H9 (cell line): ENCODE results near the gene GYS1. TPM values are rescaled to one million over a fixed set of nuclear protein-coding genes. Genes with fewer than 3 reads are reported as not detected.

Experiments
- DNase-seq: peaks from one replicate; pipeline ENCODE4 v3.0.0-alpha.2; 2017
- H2AFZ ChIP-seq: one replicate; pipeline ENCODE4 v1.6.1; 2013; ENCODE audit warnings: mild to moderate bottlenecking, low read length, control low read depth, moderate library complexity
- H2AK5ac ChIP-seq: 2 replicates; pipeline ENCODE4 v1.6.1; 2013; ENCODE audit warnings: low read length, control low read depth, mixed read lengths; ENCODE audit not compliant: insufficient read length
- H2BK120ac ChIP-seq: one replicate; pipeline ENCODE4 v1.6.1; 2013; ENCODE audit warnings: low read depth, mild to moderate bottlenecking, low read length, control low read depth, inconsistent platforms; ENCODE audit not compliant: poor library complexity, severe bottlenecking
- H2BK12ac ChIP-seq: 2 replicates; pipeline ENCODE4 v1.6.1; 2013; ENCODE audit warnings: low read length, control low read depth, mixed read lengths, low read depth; ENCODE audit not compliant: insufficient read length
- H2BK15ac ChIP-seq: 2 replicates; pipeline ENCODE4 v1.6.1; 2013; ENCODE audit warnings: low read depth, low read length, control low read depth
- H2BK20ac ChIP-seq: one replicate; pipeline ENCODE4 v1.6.1; 2013; ENCODE audit warnings: low read depth, mild to moderate bottlenecking, low read length, control low read depth, inconsistent platforms; ENCODE audit not compliant: poor library complexity, severe bottlenecking
- H2BK5ac ChIP-seq: 2 replicates; pipeline ENCODE4 v1.6.1; 2013; ENCODE audit warnings: low read length, control low read depth, mixed read lengths; ENCODE audit not compliant: insufficient read length
- H3K14ac ChIP-seq: 2 replicates; pipeline ENCODE4 v1.6.1; 2013; ENCODE audit warnings: low read length, control low read depth; ENCODE audit not compliant: insufficient read depth
- H3K18ac ChIP-seq: 2 replicates; pipeline ENCODE4 v1.6.1; 2013; ENCODE audit warnings: low read depth, mild to moderate bottlenecking, mixed read lengths, low read length, control low read depth; ENCODE audit not compliant: insufficient read length
- H3K23ac ChIP-seq: 2 replicates; pipeline ENCODE4 v1.6.1; 2013; ENCODE audit warnings: low read length, control low read depth, mixed read lengths, low read depth; ENCODE audit not compliant: insufficient read length
- H3K23me2 ChIP-seq: 2 replicates; pipeline ENCODE4 v1.6.1; 2013; ENCODE audit warnings: low read depth, mild to moderate bottlenecking, mixed read lengths, low read length, control low read depth; ENCODE audit not compliant: insufficient read length, poor library complexity, severe bottlenecking
- H3K27ac ChIP-seq: 2 replicates; pipeline ENCODE4 v1.5.1; 2013; ENCODE audit warnings: low read length, control low read depth, mixed read lengths, low read depth; ENCODE audit not compliant: insufficient read length
- H3K27me3 ChIP-seq: 2 replicates; pipeline ENCODE4 v1.6.1; 2013; ENCODE audit warnings: low read length, control low read depth, inconsistent platforms; ENCODE audit not compliant: insufficient read depth
- H3K4ac ChIP-seq: 2 replicates; pipeline ENCODE4 v1.6.1; 2013; ENCODE audit warnings: low read depth, mild to moderate bottlenecking, control low read depth, inconsistent platforms, low read length, moderate library complexity
- H3K4me1 ChIP-seq: 2 replicates; pipeline ENCODE4 v1.6.1; 2013; ENCODE audit warnings: low read length, control low read depth, inconsistent platforms; ENCODE audit not compliant: insufficient read depth
- H3K4me2 ChIP-seq: 2 replicates; pipeline ENCODE4 v1.6.1; 2013; ENCODE audit warnings: low read length, control low read depth, mixed read lengths; ENCODE audit not compliant: insufficient read length, insufficient read depth
- H3K56ac ChIP-seq: 2 replicates; pipeline ENCODE4 v1.6.1; 2013; ENCODE audit warnings: low read depth, mild to moderate bottlenecking, mixed read lengths, low read length, control low read depth; ENCODE audit not compliant: insufficient read length
- H3K79me1 ChIP-seq: 2 replicates; pipeline ENCODE4 v1.6.1; 2013; ENCODE audit warnings: low read depth, mild to moderate bottlenecking, moderate library complexity, low read length, control low read depth, inconsistent platforms; ENCODE audit not compliant: insufficient read depth, poor library complexity, severe bottlenecking
- H3K79me2 ChIP-seq: 2 replicates; pipeline ENCODE4 v1.6.1; 2013; ENCODE audit warnings: low read length, control low read depth, inconsistent platforms; ENCODE audit not compliant: insufficient read depth
- H3K9ac ChIP-seq: 2 replicates; pipeline ENCODE4 v1.6.1; 2013; ENCODE audit warnings: low read length, control low read depth, mixed read lengths; ENCODE audit not compliant: insufficient read length; ENCODE audit errors: extremely low read depth
- H3K9me3 ChIP-seq: one replicate; pipeline ENCODE4 v1.6.1; 2013; ENCODE audit warnings: low read depth, low read length, inconsistent platforms; ENCODE audit not compliant: control insufficient read depth
- H3T11ph ChIP-seq: one replicate; pipeline ENCODE4 v1.6.1; 2013; ENCODE audit warnings: mild to moderate bottlenecking, low read length, control low read depth, inconsistent platforms
- H4K20me1 ChIP-seq: one replicate; pipeline ENCODE4 v1.6.1; 2013; ENCODE audit not compliant: control insufficient read depth, insufficient read length, insufficient read depth
- H4K5ac ChIP-seq: 2 replicates; pipeline ENCODE4 v1.6.1; 2013; ENCODE audit warnings: low read depth, mild to moderate bottlenecking, mixed read lengths, low read length, control low read depth; ENCODE audit not compliant: insufficient read length
- H4K8ac ChIP-seq: replicated peaks from 2 replicates; pipeline ENCODE4 v1.6.1; 2013; ENCODE audit warnings: low read length, control low read depth, mixed read lengths, low read depth; ENCODE audit not compliant: insufficient read length
- H4K91ac ChIP-seq: 2 replicates; pipeline ENCODE4 v1.6.1; 2013; ENCODE audit warnings: low read depth, mild to moderate bottlenecking, moderate library complexity, mixed read lengths, low read length, control low read depth; ENCODE audit not compliant: insufficient read length
- H3K27ac Mint-ChIP-seq, 3 experiments: 2 replicates in 2 of 3; 3 replicates in 1 of 3; pipeline ENCODE4 v1.8.0; 2020 to 2021; ENCODE audit warnings: mixed read lengths in 3 of 3, mild to moderate bottlenecking in 1 of 3, moderate library complexity in 1 of 3
- H3K27me3 Mint-ChIP-seq: 2 replicates; pipeline ENCODE4 v1.8.0; 2021; ENCODE audit warnings: low read depth, mild to moderate bottlenecking, moderate library complexity, mixed read lengths
- H3K36me3 Mint-ChIP-seq, 3 experiments: 2 replicates in 2 of 3; 3 replicates in 1 of 3; pipeline ENCODE4 v1.8.0; 2020 to 2021; ENCODE audit warnings: low read depth in 3 of 3, mixed read lengths in 3 of 3; ENCODE audit not compliant: insufficient read depth in 1 of 3
- H3K4me1 Mint-ChIP-seq, 2 experiments: 2 replicates each; pipeline ENCODE4 v1.8.0; 2020; ENCODE audit warnings: mixed read lengths in 2 of 2
- H3K4me3 Mint-ChIP-seq, 2 experiments: 2 replicates in 1 of 2; 3 replicates in 1 of 2; pipeline ENCODE4 v1.8.0; 2020 to 2021; ENCODE audit warnings: mild to moderate bottlenecking in 2 of 2, mixed read lengths in 2 of 2, moderate library complexity in 1 of 2
- H3K9me3 Mint-ChIP-seq, 2 experiments: 2 replicates in 1 of 2; 3 replicates in 1 of 2; pipeline ENCODE4 v1.8.0; 2020; ENCODE audit warnings: mild to moderate bottlenecking in 2 of 2, mixed read lengths in 2 of 2, moderate library complexity in 1 of 2
- CTCF ChIP-seq: fragments of 200-600 bp; sonication (generic); conservative IDR thresholded peaks from 3 replicates; pipeline ENCODE4 v1.8.0; 2021; ENCODE audit warnings: antibody characterized with exemption, mild to moderate bottlenecking
- WGBS: extraction: QIAGEN DNeasy Blood & Tissue Kit; methylation state at CpG from one replicate; pipeline ENCODE4 v1.1.7; 2013; ENCODE audit warnings: missing lambda C conversion rate, low lambda C conversion rate, mixed read lengths; ENCODE audit not compliant: insufficient read length; ENCODE audit errors: extremely low coverage; 5-methylcytosine and 5-hydroxymethylcytosine counted together
- total RNA-seq: library from RNA; stranded (reverse); gene quantifications from 2 replicates; pipeline ENCODE4 v1.2.1, GENCODE V29; 2021

Gene GYS1
- total RNA-seq, 1 experiment from 2014 or later = 44.3 TPM

- H2BK120ac ChIP-seq = no peak overlapping the region
- H3K9me3 Mint-ChIP-seq = no peaks in the 10 kb centered on the region; a peak in 1 of 5 replicates
- no peaks in the 10 kb centered on the region for H3K27me3 ChIP-seq
- H3K14ac ChIP-seq = no peak overlapping the region
- no peaks in the 10 kb centered on the region for H3K9me3 ChIP-seq
- no peak overlapping the region for H3T11ph ChIP-seq
- no peak overlapping the region for H3K27ac ChIP-seq
- no peak overlapping the region for H3K4ac ChIP-seq
- H2BK20ac ChIP-seq = no peak overlapping the region
- H3K23me2 ChIP-seq = peaks cover 4% of the 10 kb centered on the region
- H3K56ac ChIP-seq = no peak overlapping the region
- H3K27ac Mint-ChIP-seq = no peak overlapping the region; a peak in 1 of 7 replicates
- no peak overlapping the region for H2BK12ac ChIP-seq
- no peak overlapping the region for H3K18ac ChIP-seq
- H4K8ac ChIP-seq = no peak overlapping the region
- H3K79me2 ChIP-seq = no peaks in the 10 kb centered on the region
- no peaks in the 10 kb centered on the region for H3K79me1 ChIP-seq
- H4K91ac ChIP-seq = no peak overlapping the region
- H2AFZ ChIP-seq = no peak overlapping the region
- no peak overlapping the region for H3K23ac ChIP-seq
- no peak overlapping the region for H4K5ac ChIP-seq
- H2AK5ac ChIP-seq = no peak overlapping the region
- H2BK15ac ChIP-seq = no peak overlapping the region
- peaks cover 0 to 9% (median 4%) of the 10 kb centered on the region in 3 experiments; a peak in 3 of 7 replicates for H3K36me3 Mint-ChIP-seq
- H3K4me3 Mint-ChIP-seq = peak overlapping the region in 1 of 2 experiments; percentile 90; a peak in 1 of 5 replicates
- no peak overlapping the region for H2BK5ac ChIP-seq
- peaks cover 40% of the 10 kb centered on the region for H3K27me3 Mint-ChIP-seq
- DNase-seq = peak; percentile 55
- peaks cover 12 to 20% of the 10 kb centered on the region in 2 experiments for H3K4me1 Mint-ChIP-seq
- TF ChIP-seq CTCF = peak; percentile 48; the same call in 2 of the 3 replicates
- no CpG with 5 or more reads among the region's 19 CpGs for WGBS
- H4K20me1 ChIP-seq = no peaks in the 10 kb centered on the region
- no peak overlapping the region for H3K4me2 ChIP-seq
- no peak overlapping the region for H3K9ac ChIP-seq
- H3K4me1 ChIP-seq = no peaks in the 10 kb centered on the region
Measured at GRCh38 chr19:48934837-48935236, 58.3 kb downstream of the GYS1 start.
